Measurements from ENCODE around the gene CNPY1.

GRCh38 chr7:155494551-155494950 lies 51.8 kb downstream of the CNPY1 start:
- TF ChIP-seq, protein P1, sequence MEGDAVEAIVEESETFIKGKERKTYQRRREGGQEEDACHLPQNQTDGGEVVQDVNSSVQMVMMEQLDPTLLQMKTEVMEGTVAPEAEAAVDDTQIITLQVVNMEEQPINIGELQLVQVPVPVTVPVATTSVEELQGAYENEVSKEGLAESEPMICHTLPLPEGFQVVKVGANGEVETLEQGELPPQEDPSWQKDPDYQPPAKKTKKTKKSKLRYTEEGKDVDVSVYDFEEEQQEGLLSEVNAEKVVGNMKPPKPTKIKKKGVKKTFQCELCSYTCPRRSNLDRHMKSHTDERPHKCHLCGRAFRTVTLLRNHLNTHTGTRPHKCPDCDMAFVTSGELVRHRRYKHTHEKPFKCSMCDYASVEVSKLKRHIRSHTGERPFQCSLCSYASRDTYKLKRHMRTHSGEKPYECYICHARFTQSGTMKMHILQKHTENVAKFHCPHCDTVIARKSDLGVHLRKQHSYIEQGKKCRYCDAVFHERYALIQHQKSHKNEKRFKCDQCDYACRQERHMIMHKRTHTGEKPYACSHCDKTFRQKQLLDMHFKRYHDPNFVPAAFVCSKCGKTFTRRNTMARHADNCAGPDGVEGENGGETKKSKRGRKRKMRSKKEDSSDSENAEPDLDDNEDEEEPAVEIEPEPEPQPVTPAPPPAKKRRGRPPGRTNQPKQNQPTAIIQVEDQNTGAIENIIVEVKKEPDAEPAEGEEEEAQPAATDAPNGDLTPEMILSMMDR (IDR thresholded peaks at IDR 0.05): no peak
- no peak for TF ChIP-seq EP300 (IDR thresholded peaks at IDR 0.05)
